ENCODE data around the gene SPRED3.
A peak's percentile ranks its signal among the peaks of the same experiment; 100 is the strongest.
"Not testable (repeated sequence)": the region's sequence is repeated elsewhere in the genome, so short reads cannot be mapped to it uniquely, and the experiment has no call there.

SPRED3 gene, protein sequence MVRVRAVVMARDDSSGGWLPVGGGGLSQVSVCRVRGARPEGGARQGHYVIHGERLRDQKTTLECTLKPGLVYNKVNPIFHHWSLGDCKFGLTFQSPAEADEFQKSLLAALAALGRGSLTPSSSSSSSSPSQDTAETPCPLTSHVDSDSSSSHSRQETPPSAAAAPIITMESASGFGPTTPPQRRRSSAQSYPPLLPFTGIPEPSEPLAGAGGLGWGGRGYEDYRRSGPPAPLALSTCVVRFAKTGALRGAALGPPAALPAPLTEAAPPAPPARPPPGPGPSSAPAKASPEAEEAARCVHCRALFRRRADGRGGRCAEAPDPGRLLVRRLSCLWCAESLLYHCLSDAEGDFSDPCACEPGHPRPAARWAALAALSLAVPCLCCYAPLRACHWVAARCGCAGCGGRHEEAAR

GRCh38 chr19:38388349-38389100 lies at the start of gene SPRED3:
TSS of gene SPRED3 (plus strand) at chr19:38388697. CDS start at chr19:38390303, 1,606 bp downstream.
- DNase-seq, result no peak

DNA sequence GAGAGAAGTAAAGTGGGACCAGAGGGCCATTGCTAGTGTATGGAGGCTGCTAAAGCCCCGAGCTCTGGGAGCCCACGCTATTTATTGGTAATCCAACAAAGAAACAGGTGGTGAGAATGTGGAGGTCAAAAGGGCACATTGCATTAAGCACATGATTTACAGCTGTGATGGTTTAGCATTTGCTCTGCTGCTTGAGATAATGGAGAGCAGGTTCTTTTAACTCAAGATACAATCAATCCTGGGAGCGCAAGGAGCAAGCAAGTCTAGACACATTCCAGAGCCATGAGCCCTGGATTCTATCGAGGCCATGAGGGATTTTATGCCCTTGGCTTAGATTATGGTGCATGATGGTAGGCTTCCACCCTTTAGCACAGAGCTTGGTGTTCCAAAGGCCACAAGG lies 49.5 kb upstream of the SPRED3 start:
- DNase-seq, result not testable (repeated sequence)

- DNase-seq, result no peak
Observed at GRCh38 chr19:38340927-38341326, 47.6 kb upstream of the SPRED3 start.

DNA sequence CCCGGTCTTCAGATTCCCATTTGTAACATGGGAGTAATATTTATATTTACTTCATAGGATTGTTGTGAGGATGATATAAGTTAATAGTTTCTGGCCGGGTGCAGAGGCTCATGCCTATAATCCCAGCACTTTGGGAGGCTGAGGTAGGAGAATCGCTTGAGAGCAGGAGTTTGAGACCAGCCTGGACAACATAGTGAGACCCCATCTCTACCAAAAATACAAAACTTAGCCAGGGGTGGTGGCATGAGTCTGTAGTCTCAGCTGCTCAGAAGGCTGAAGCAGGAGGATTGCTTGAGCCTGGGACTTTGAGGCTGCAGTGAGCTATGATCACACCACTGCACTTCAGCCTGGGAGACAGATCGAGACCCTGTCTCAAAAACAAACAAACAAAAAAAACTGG lies 41.7 kb upstream of the SPRED3 start:
- no peak for DNase-seq

DNA sequence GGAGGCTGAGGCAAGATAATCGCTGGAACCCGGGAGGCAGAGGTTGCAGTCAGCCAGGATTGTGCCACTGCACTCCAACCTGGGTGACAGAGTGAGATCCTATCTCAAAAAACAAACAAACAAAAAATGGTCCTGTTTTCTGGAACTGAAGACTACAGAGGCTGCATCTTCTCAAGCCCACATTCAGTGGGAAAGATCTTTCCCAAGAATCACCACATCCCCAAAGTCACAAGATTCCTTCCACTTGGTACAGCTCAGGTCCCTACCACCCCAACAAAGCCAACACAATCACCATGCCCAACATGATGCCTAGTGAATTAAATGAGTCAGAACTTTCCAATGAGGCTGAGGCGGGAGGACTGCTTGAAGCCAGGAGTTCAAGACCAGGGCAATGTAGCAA lies 37.6 kb upstream of the SPRED3 start:
- no peak for DNase-seq

DNA sequence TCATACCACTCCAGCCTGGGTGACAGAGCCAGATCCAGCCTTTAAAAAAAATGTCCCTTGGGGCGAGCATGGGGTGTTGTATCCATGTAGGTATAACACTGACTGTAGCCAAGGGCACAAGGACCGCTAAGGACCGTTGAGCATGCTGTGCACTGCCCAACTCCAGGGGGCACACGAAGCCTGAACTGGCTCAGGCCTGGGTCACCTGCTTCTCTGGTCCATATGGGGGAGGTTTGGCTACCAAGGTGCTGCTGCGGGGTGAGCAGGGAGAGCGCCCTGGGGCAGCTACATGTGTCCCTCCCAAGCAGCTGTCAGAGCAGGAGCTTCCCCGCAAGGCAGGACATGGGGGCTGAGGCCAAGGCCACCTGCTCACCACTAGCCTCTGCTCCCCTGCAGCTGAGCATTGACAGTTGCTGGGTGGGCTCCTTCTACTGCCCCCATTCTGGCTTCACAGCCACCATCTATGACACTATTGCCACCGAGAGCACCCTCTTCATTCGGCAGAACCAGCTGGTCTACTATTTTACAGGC lies 36.6 kb upstream of the SPRED3 start:
- no peak for DNase-seq

GRCh38 chr19:38352611-38353010 lies 35.9 kb upstream of the SPRED3 start:
- DNase-seq, result no peak

DNA sequence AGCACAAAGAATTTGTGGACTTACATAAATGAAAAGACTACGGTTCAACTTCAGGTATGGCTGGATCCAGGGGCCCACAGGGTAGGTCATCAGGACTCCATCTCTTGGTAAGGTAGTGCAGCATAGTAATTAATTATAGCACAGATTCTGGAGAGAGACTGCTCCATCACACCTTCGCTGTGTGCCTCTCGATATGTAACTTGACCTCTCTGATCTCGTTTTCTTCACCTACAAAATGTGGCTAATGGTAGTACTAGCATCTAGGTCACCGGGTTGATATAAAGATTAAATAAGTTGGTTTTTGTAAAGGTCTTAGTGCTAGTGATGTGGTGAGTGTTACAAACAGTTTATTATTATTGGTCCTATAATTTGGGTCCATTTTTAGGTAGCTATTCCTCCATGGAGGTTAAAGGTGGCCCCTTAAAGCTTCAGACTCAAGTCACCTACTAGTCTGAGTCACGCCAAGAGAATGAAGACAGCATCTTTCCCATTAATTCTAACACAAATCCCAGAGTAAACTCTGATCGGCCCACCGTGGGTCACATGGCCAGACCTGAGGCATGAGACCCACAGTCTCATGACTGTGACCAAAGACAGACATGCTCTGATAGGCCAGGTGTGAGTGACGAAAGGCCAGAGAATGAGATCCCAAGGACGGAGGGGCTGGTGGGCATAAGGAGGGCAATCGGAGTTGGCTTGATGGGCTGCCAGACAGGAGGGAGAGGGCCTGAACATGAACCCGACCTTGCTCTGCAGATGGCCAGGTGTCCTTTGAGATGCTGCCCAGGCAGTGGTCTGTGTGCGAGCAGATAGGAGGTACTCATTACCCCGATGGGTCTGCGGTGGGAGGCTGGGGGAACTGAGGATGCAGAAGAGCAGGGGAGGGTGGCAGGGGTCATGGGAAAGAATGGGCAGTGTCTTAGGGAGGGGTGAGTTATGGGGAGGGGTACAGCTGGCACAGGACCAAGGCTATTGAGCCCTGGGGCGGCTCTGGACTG lies 32.5 kb upstream of the SPRED3 start:
- no peak for DNase-seq

- DNase-seq, result no peak
Observed at GRCh38 chr19:38358071-38358470, 30.4 kb upstream of the SPRED3 start.

- DNase-seq, result no peak
Observed at GRCh38 chr19:38359242-38360021, 29.1 kb upstream of the SPRED3 start.

- DNase-seq, result no peak
Observed at GRCh38 chr19:38360351-38360750, 28.1 kb upstream of the SPRED3 start.

GRCh38 chr19:38360839-38361631 lies 27.5 kb upstream of the SPRED3 start:
- no peak for DNase-seq

GRCh38 chr19:38361633-38362075 lies 26.8 kb upstream of the SPRED3 start:
- peak; percentile 45 to 53 for DNase-seq

DNA sequence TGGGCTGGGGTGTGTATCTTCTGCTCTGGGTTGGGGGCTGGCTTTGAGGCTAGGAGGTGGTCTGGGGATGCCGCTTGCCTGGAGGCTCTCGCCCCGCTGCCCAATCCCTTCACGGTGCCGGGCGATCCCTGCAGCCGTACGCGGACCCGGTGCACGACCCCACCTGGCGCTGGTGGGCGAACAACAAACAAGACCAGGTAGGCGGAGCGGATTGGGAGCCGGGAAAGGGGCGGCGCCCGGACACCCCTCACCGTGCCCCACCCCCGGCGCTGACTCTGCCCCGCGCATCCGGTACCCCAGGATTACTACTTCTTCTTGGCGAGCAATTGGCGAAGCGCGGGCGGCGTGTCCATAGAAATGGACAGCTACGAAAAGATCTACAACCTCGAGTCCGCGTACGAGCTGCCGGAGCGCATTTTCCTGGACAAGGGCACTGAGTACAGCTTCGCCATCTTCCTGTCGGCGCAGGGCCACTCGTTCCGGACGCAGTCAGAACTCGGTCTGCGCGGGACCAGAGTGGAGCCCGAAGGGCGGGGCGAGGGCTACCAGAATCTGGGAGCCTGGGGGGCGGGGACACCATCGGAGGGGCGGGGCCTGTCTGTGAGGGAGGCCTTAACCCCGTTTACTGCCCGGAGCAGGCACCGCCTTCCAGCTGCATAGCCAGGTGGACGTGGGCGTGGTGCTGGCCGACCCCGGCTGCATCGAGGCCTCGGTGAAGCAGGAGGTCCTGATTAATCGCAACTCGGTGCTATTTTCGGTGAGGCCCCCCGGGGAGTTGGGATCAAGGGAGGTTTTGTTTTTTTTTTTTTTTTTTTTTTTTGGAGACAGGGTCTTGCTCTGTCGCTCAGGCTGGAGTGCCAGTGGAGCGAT lies 26.2 kb upstream of the SPRED3 start:
- DNase-seq, result peak; percentile 67 to 68

GRCh38 chr19:38362946-38363688 lies 25.4 kb upstream of the SPRED3 start:
- not testable (repeated sequence) for DNase-seq

DNA sequence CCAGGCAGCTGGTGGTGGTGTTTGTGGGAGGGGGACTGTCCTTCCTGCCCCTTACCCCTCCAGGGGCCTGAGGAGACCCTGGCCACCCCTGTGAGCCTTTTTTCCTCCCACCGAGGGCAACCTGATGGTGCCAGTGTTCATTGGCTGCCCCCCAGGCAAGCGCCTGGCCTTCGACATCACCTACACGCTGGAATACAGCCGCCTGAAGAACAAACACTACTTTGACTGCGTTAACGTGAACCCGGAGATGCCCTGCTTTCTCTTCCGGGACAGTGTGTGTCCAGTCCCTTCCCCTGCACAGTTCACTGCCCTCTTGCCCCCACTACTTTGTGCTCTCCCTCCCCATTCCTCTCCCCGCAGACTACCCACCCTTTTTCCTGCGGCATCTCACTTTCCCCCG lies 21.5 kb upstream of the SPRED3 start:
- DNase-seq, result no peak

- DNase-seq, result no peak
Observed at GRCh38 chr19:38369584-38369983, 18.9 kb upstream of the SPRED3 start.

- no peak for DNase-seq
Observed at GRCh38 chr19:38370299-38370698, 18.2 kb upstream of the SPRED3 start.

GRCh38 chr19:38371081-38371480 lies 17.4 kb upstream of the SPRED3 start:
- DNase-seq, result no peak
